Cardiac fibroblast (primary cell): ENCODE data around the gene LANCL2.

Experiments used
- DNase-seq, 2 donors: peaks; one replicate each; pipeline versions ENCODE4 v3.0.0 to v3.0.0-alpha.2; 2010; ENCODE audit warnings: low read depth in 2 of 2
- H3K4me3 ChIP-seq, 2 donors: replicated peaks in 1 of 2; 1 replicate in 1 of 2; 2 replicates in 1 of 2; pipeline ENCODE4 v1.5.1; 2011; ENCODE audit warnings: low read depth in 2 of 2, low read length in 2 of 2, mild to moderate bottlenecking in 2 of 2, moderate library complexity in 1 of 2
- CTCF ChIP-seq: IDR thresholded peaks from one replicate; pipeline ENCODE4 v1.5.1; 2011; ENCODE audit warnings: low read depth, mild to moderate bottlenecking, low read length, inconsistent platforms

The LANCL2 gene

GRCh38 chr7:55429835-55430499, 64.8 kb downstream of the LANCL2 start:
- no peak for DNase-seq
- TF ChIP-seq CTCF, result no peak
- no peak overlapping the region for H3K4me3 ChIP-seq

GRCh38 chr7:55431898-55432297, 66.8 kb downstream of the LANCL2 start:
- no peak for DNase-seq
- no peak overlapping the region for H3K4me3 ChIP-seq
- no peak for TF ChIP-seq CTCF

- TF ChIP-seq CTCF, result no peak
- no peak overlapping the region for H3K4me3 ChIP-seq
- no peak for DNase-seq
These were observed 67.4 kb downstream of the LANCL2 start for GRCh38 chr7:55432506-55432905.

- TF ChIP-seq CTCF, result peak; percentile 50
- peak; percentile 44 to 61 for DNase-seq
- no peak overlapping the region for H3K4me3 ChIP-seq
These were observed 68.0 kb downstream of the LANCL2 start for GRCh38 chr7:55432939-55433784.

- no peak overlapping the region for H3K4me3 ChIP-seq
- TF ChIP-seq CTCF, result no peak
- no peak for DNase-seq
These were observed 70.3 kb downstream of the LANCL2 start for GRCh38 chr7:55435466-55435865.

- no peak overlapping the region for H3K4me3 ChIP-seq
- no peak for TF ChIP-seq CTCF
- no peak for DNase-seq
These were observed 71.3 kb downstream of the LANCL2 start for GRCh38 chr7:55436457-55436856.
